Measurements from ENCODE around the gene UNK. TPM values are rescaled to one million over a fixed set of nuclear protein-coding genes. Genes with fewer than 3 reads are reported as not detected.
A peak's percentile ranks its signal among the peaks of the same experiment; 100 is the strongest.

UNK gene
- total and polyA plus RNA-seq, 2 of the 13 experiments (the other 11 are each of a cell fraction or from before 2014, with no cell fraction given), result 31.6 to 33.0 TPM

GRCh38 chr17:75873587-75874322 lies 89.1 kb downstream of the UNK start:
- H3K27ac ChIP-seq (ENCODE audit: extremely low read length, insufficient read depth, low read length), result peak overlapping the region; percentile 97
- H3K9ac ChIP-seq (ENCODE audit: insufficient read depth, low read depth, low read length), result peak overlapping the region; percentile 80
- 0 out of 2 replicates have a peak, but pooled peaks have one; percentile 14 for TF ChIP-seq ISL2 (CRISPR knock-in tag; IDR thresholded peaks at IDR 0.05)
- TF ChIP-seq ATM (IDR thresholded peaks at IDR 0.05; ENCODE audit: borderline replicate concordance), result no peak
- TF ChIP-seq ZXDC (CRISPR knock-in tag; IDR thresholded peaks at IDR 0.05), result no peak
- no peak for TF ChIP-seq ZBTB34 (CRISPR knock-in tag; IDR thresholded peaks at IDR 0.05)
- no peak for TF ChIP-seq ZNF101 (CRISPR knock-in tag; IDR thresholded peaks at IDR 0.05; ENCODE audit: borderline replicate concordance, low read depth)
- TF ChIP-seq PCBP1 (IDR thresholded peaks at IDR 0.05; ENCODE audit: borderline replicate concordance, low read depth, low read length), result 0 out of 2 replicates have a peak, but pooled peaks have one; percentile 20
- no peak for TF ChIP-seq GLI4 (CRISPR knock-in tag; IDR thresholded peaks at IDR 0.05; ENCODE audit: borderline replicate concordance)
- TF ChIP-seq ZNF776 (CRISPR knock-in tag; IDR thresholded peaks at IDR 0.05), result peak; percentile 19; the same call in 1 of the 2 replicates
- TF ChIP-seq AFF4 (CRISPR knock-in tag; IDR thresholded peaks at IDR 0.05), result no peak
- no peak for TF ChIP-seq TFDP2 (CRISPR knock-in tag; IDR thresholded peaks at IDR 0.05)
- no peak for TF ChIP-seq REPIN1 (CRISPR knock-in tag; IDR thresholded peaks at IDR 0.05; ENCODE audit: borderline replicate concordance, low read depth)
- no peak for TF ChIP-seq ZNF792 (CRISPR knock-in tag; IDR thresholded peaks at IDR 0.05)
- TF ChIP-seq NFYC (CRISPR knock-in tag; IDR thresholded peaks at IDR 0.05), result no peak

More at GRCh38 chr17:75873587-75874322, 89.1 kb downstream of the UNK start:
- in situ Hi-C loops (cut with HindIII; ENCODE audit: extremely low pct_ligation_motif_present, low pct_unique_long_range_greater_than_20kb) (no loop called here), intact Hi-C loops (cut with micrococcal nuclease; ENCODE audit: unreplicated experiment) (no loop called here)
- DNase-seq (ENCODE audit: low spot score) (no peak), FAIRE-seq (no peak), ATAC-seq (no peak)
- H3K4me3 ChIP-seq (replicated peaks in 1 of 3; ENCODE audit: insufficient read depth in 1 of 3, low read depth in 2 of 3, low read length in 3 of 3), result no peak overlapping the region
- no peaks in the 10 kb centered on the region for H3K9me3 ChIP-seq (ENCODE audit: low read length)
- H2AFZ ChIP-seq (ENCODE audit: low read length), result no peak overlapping the region
- ChIA-PET CTCF (ENCODE audit: low intra/inter-chr PET ratio, low total read pairs) (no interaction called here), POLR2A (interaction anchor here (0.8 to 13.8 kb wide), 16 partner anchors 9 to 378 kb away, joined by 3 to 454 read pairs (median 10); partner anchors contain the start of genes ACOX1, GALK1, MRPL38 and TEN1)
- H3K79me2 ChIP-seq (ENCODE audit: insufficient read depth, low read length), result peaks cover 30% of the 10 kb centered on the region
- no peaks in the 10 kb centered on the region; the same call in 1 of the 2 replicates for H4K20me1 ChIP-seq (ENCODE audit: insufficient read depth, low read length)
- peaks cover 3 to 18% of the 10 kb centered on the region in 2 experiments; a peak in 4 of 5 replicates for H3K36me3 ChIP-seq (replicated peaks in 1 of 2; ENCODE audit: control insufficient read depth in 1 of 2, insufficient read depth in 2 of 2, low read length in 2 of 2)
- H3K27me3 ChIP-seq (ENCODE audit: control insufficient read depth in 1 of 2, insufficient read depth in 2 of 2, low read length in 2 of 2), result no peaks in the 10 kb centered on the region
- WGBS (ENCODE audit: low lambda C conversion rate), result 88% methylated on average over 11 of the region's 11 CpGs
- no TSS peak for BruUV-seq (replicated peaks)
- H3K4me2 ChIP-seq (ENCODE audit: low read depth, low read length), result peak overlapping the region; percentile 88
- H3K4me1 ChIP-seq (ENCODE audit: insufficient read depth, low read length), result peaks cover 78% of the 10 kb centered on the region

Data from HepG2 (cell line).